Stimulated activated naive B cell treated with anti-CD40 and anti-IgM and Interleukin-4, amounts not matched to agents 10 μg/mL and 1 μg/mL and 100 μg/mL, for 72 hours (primary cell): ENCODE data around the gene CCL4.
"Not testable (repeated sequence)": the region's sequence is repeated elsewhere in the genome, so short reads cannot be mapped to it uniquely, and the experiment has no call there.

Experiments used
- ATAC-seq, 2 donors: fragments of 150-1000 bp; cut with Tn5 transposase; replicated peaks; 2 replicates each; pipeline ENCODE4 v1.10.0; 2021; ENCODE audit warnings: moderate library complexity in 1 of 2
- DNase-seq: peaks from one replicate; pipeline ENCODE4 v3.0.0; 2021
- H3K27ac Mint-ChIP-seq: one replicate; pipeline ENCODE4 v1.8.0; 2022; ENCODE audit warnings: mild to moderate bottlenecking, mixed read lengths
- H3K27me3 Mint-ChIP-seq, 2 donors: one replicate each; pipeline ENCODE4 v1.8.0; 2022; ENCODE audit warnings: mixed read lengths in 2 of 2
- H3K36me3 Mint-ChIP-seq, 2 donors: one replicate each; pipeline ENCODE4 v1.8.0; 2022; ENCODE audit warnings: mixed read lengths in 2 of 2, mild to moderate bottlenecking in 1 of 2
- H3K4me1 Mint-ChIP-seq, 2 donors: one replicate each; pipeline ENCODE4 v1.8.0; 2022; ENCODE audit warnings: mixed read lengths in 2 of 2, mild to moderate bottlenecking in 1 of 2
- H3K4me3 Mint-ChIP-seq, 2 donors: one replicate each; pipeline ENCODE4 v1.8.0; 2022; ENCODE audit warnings: mild to moderate bottlenecking in 2 of 2, mixed read lengths in 2 of 2, moderate library complexity in 1 of 2
- H3K9me3 Mint-ChIP-seq, 2 donors: one replicate each; pipeline ENCODE4 v1.8.0; 2022; ENCODE audit warnings: mixed read lengths in 2 of 2, mild to moderate bottlenecking in 1 of 2

The CCL4 gene

GRCh38 chr17:36074365-36074764 lies 29.3 kb upstream of the CCL4 start:
- H3K4me1 Mint-ChIP-seq, result peaks cover 10 to 18% of the 10 kb centered on the region in 2 donors
- no peak for DNase-seq
- no peak overlapping the region for H3K4me3 Mint-ChIP-seq
- H3K36me3 Mint-ChIP-seq, result no peaks in the 10 kb centered on the region
- peak; percentile 62 to 78 for ATAC-seq
- H3K27me3 Mint-ChIP-seq, result peaks cover 4 to 6% of the 10 kb centered on the region in 2 donors
- H3K27ac Mint-ChIP-seq, result no peak overlapping the region
- H3K9me3 Mint-ChIP-seq, result peaks cover 0 to 3% of the 10 kb centered on the region in 2 donors

GRCh38 chr17:36081681-36082471 lies 21.8 kb upstream of the CCL4 start:
- ATAC-seq (peak; percentile 68 to 70), DNase-seq (peak; percentile 27)
- Mint-ChIP-seq H3K27ac (peak overlapping the region; percentile 98), H3K4me3 (peak overlapping the region; percentile 84 to 86), H3K4me1 (peaks cover 37 to 49% of the 10 kb centered on the region in 2 donors)
- not testable (repeated sequence) for H3K27me3 Mint-ChIP-seq, H3K36me3 Mint-ChIP-seq, H3K9me3 Mint-ChIP-seq

- peak overlapping the region; percentile 98 for H3K27ac Mint-ChIP-seq
Observed at GRCh38 chr17:36082482-36083120, 21.0 kb upstream of the CCL4 start.

GRCh38 chr17:36083691-36084090 lies 19.9 kb upstream of the CCL4 start:
- DNase-seq, H3K27ac Mint-ChIP-seq, H3K36me3 Mint-ChIP-seq, ATAC-seq, H3K4me3 Mint-ChIP-seq, H3K27me3 Mint-ChIP-seq, H3K9me3 Mint-ChIP-seq: not testable (repeated sequence)
- peaks cover 44 to 58% of the 10 kb centered on the region in 2 donors for H3K4me1 Mint-ChIP-seq

More at GRCh38 chr17:36082482-36083120, 21.0 kb upstream of the CCL4 start:
- H3K27me3 Mint-ChIP-seq, H3K9me3 Mint-ChIP-seq, H3K36me3 Mint-ChIP-seq: not testable (repeated sequence)
- peak overlapping the region; percentile 84 to 86 for H3K4me3 Mint-ChIP-seq
- ATAC-seq (peak; percentile 88 to 91), DNase-seq (peak; percentile 60)
- H3K4me1 Mint-ChIP-seq, result peaks cover 37 to 49% of the 10 kb centered on the region in 2 donors

GRCh38 chr17:36085765-36086164 lies 17.9 kb upstream of the CCL4 start:
- Mint-ChIP-seq H3K4me3 (no peak overlapping the region), H3K36me3 (peaks cover 10 to 14% of the 10 kb centered on the region in 2 donors), H3K4me1 (peaks cover 54 to 77% of the 10 kb centered on the region in 2 donors), H3K9me3 (no peaks in the 10 kb centered on the region), H3K27me3 (no peaks in the 10 kb centered on the region), H3K27ac (peak overlapping the region; percentile 9)
- ATAC-seq (no peak), DNase-seq (no peak)

GRCh38 chr17:36086791-36087190 lies 16.8 kb upstream of the CCL4 start:
- Mint-ChIP-seq H3K27ac (no peak overlapping the region), H3K36me3 (peaks cover 10 to 14% of the 10 kb centered on the region in 2 donors), H3K4me3 (no peak overlapping the region), H3K9me3 (no peaks in the 10 kb centered on the region), H3K27me3 (no peaks in the 10 kb centered on the region), H3K4me1 (peaks cover 52 to 77% of the 10 kb centered on the region in 2 donors)
- ATAC-seq (no peak), DNase-seq (no peak)

- not testable (repeated sequence) for H3K9me3 Mint-ChIP-seq, H3K4me3 Mint-ChIP-seq, ATAC-seq, H3K27me3 Mint-ChIP-seq, H3K27ac Mint-ChIP-seq, DNase-seq
- Mint-ChIP-seq H3K4me1 (peaks cover 51 to 77% of the 10 kb centered on the region in 2 donors), H3K36me3 (peaks cover 10 to 14% of the 10 kb centered on the region in 2 donors)
Observed at GRCh38 chr17:36087471-36087870, 16.2 kb upstream of the CCL4 start.

- not testable (repeated sequence) for DNase-seq, H3K27ac Mint-ChIP-seq
- H3K4me3 Mint-ChIP-seq, result peak overlapping the region; percentile 54 to 80
Observed at GRCh38 chr17:36087897-36088572, 15.6 kb upstream of the CCL4 start.

GRCh38 chr17:36088670-36089338 lies 14.8 kb upstream of the CCL4 start:
- ATAC-seq, result no peak
- Mint-ChIP-seq H3K4me1 (peaks cover 50 to 75% of the 10 kb centered on the region in 2 donors), H3K27ac (peak overlapping the region; percentile 93)

More at GRCh38 chr17:36087897-36088572, 15.6 kb upstream of the CCL4 start:
- not testable (repeated sequence) for ATAC-seq, H3K9me3 Mint-ChIP-seq, H3K27me3 Mint-ChIP-seq
- H3K4me1 Mint-ChIP-seq, result peaks cover 49 to 76% of the 10 kb centered on the region in 2 donors
- H3K36me3 Mint-ChIP-seq, result peaks cover 10 to 14% of the 10 kb centered on the region in 2 donors

GRCh38 chr17:36089339-36089865 lies 14.2 kb upstream of the CCL4 start:
- peaks cover 10 to 17% of the 10 kb centered on the region in 2 donors for H3K36me3 Mint-ChIP-seq
- peaks cover 0 to 3% of the 10 kb centered on the region in 2 donors for H3K9me3 Mint-ChIP-seq
- H3K27ac Mint-ChIP-seq, result peak overlapping the region; percentile 93
- H3K4me1 Mint-ChIP-seq, result peaks cover 51 to 75% of the 10 kb centered on the region in 2 donors
- ATAC-seq (no peak), DNase-seq (no peak)
- peak overlapping the region; percentile 80 to 87 for H3K4me3 Mint-ChIP-seq
- H3K27me3 Mint-ChIP-seq, result no peaks in the 10 kb centered on the region

More at GRCh38 chr17:36088670-36089338, 14.8 kb upstream of the CCL4 start:
- Mint-ChIP-seq H3K4me3 (peak overlapping the region; percentile 80 to 87), H3K9me3 (peaks cover 0 to 3% of the 10 kb centered on the region in 2 donors), H3K36me3 (peaks cover 10 to 17% of the 10 kb centered on the region in 2 donors), H3K27me3 (no peaks in the 10 kb centered on the region)
- DNase-seq, result no peak

GRCh38 chr17:36089888-36090836 lies 13.5 kb upstream of the CCL4 start, which contains the start of gene CCL3:
Gene CCL3 (minus strand): TSS chr17:36090143. CDS start chr17:36090058, 85 bp downstream.
- peaks cover 52 to 75% of the 10 kb centered on the region in 2 donors for H3K4me1 Mint-ChIP-seq
- H3K27me3 Mint-ChIP-seq, result no peaks in the 10 kb centered on the region
- DNase-seq, result peak; percentile 81
- peaks cover 0 to 3% of the 10 kb centered on the region in 2 donors for H3K9me3 Mint-ChIP-seq
- peak within 1 kb of the TSS; percentile 80 to 87 for H3K4me3 Mint-ChIP-seq
- H3K27ac Mint-ChIP-seq, result peak within 1 kb of the TSS; percentile 93
- ATAC-seq, result peak; percentile 83 to 87
- H3K36me3 Mint-ChIP-seq, result peaks cover 10 to 17% of the 10 kb centered on the region in 2 donors

GRCh38 chr17:36092230-36092629 lies 11.4 kb upstream of the CCL4 start:
- DNase-seq (peak; percentile 67), ATAC-seq (peak; percentile 38 to 39)
- H3K27me3 Mint-ChIP-seq, result no peaks in the 10 kb centered on the region
- peaks cover 0 to 3% of the 10 kb centered on the region in 2 donors for H3K9me3 Mint-ChIP-seq
- peaks cover 10 to 17% of the 10 kb centered on the region in 2 donors for H3K36me3 Mint-ChIP-seq
- H3K27ac Mint-ChIP-seq, result no peak overlapping the region
- peak overlapping the region in 1 of 2 donors; percentile 14 for H3K4me3 Mint-ChIP-seq
- peaks cover 49 to 86% of the 10 kb centered on the region in 2 donors for H3K4me1 Mint-ChIP-seq
